BLaER1 treated with 17β-estradiol and CSF1 and Interleukin-3, amounts not matched to agents 10 nM and 100 nM (cell line): ENCODE results near the gene PLXNB2.

ENCODE experiments used
- H3K27ac ChIP-seq, 11 experiments: shearing (Covaris generic); formaldehyde crosslinking; 2 replicates each; pipeline ENCODE4 v1.8.1; 2022
- H3K27me3 ChIP-seq, 11 experiments: shearing (Covaris generic); formaldehyde crosslinking; 2 replicates each; pipeline ENCODE4 v1.8.1; 2022
- H3K36me3 ChIP-seq, 11 experiments: shearing (Covaris generic); formaldehyde crosslinking; 2 replicates each; pipeline ENCODE4 v1.8.1; 2022
- H3K4me1 ChIP-seq, 10 experiments: shearing (Covaris generic); formaldehyde crosslinking; 2 replicates each; pipeline ENCODE4 v1.8.1; 2022
- H3K4me2 ChIP-seq, 11 experiments: shearing (Covaris generic); formaldehyde crosslinking; 2 replicates each; pipeline ENCODE4 v1.8.1; 2022
- H3K4me3 ChIP-seq, 10 experiments: shearing (Covaris generic); formaldehyde crosslinking; 2 replicates each; pipeline ENCODE4 v1.8.1; 2022
- H3K9ac ChIP-seq, 11 experiments: shearing (Covaris generic); formaldehyde crosslinking; 2 replicates each; pipeline ENCODE4 v1.8.1; 2022
- H3K9me3 ChIP-seq, 11 experiments: shearing (Covaris generic); formaldehyde crosslinking; replicated peaks in 1 of 11; 2 replicates each; pipeline ENCODE4 v1.8.1; 2022
- H4K20me1 ChIP-seq, 11 experiments: shearing (Covaris generic); formaldehyde crosslinking; 2 replicates each; pipeline ENCODE4 v1.8.1; 2022
- Cebpa-rat ChIP-seq, 11 experiments: shearing (Covaris generic); IDR thresholded peaks; 2 replicates each; pipeline ENCODE4 v1.8.1; 2022

PLXNB2 gene

DNA sequence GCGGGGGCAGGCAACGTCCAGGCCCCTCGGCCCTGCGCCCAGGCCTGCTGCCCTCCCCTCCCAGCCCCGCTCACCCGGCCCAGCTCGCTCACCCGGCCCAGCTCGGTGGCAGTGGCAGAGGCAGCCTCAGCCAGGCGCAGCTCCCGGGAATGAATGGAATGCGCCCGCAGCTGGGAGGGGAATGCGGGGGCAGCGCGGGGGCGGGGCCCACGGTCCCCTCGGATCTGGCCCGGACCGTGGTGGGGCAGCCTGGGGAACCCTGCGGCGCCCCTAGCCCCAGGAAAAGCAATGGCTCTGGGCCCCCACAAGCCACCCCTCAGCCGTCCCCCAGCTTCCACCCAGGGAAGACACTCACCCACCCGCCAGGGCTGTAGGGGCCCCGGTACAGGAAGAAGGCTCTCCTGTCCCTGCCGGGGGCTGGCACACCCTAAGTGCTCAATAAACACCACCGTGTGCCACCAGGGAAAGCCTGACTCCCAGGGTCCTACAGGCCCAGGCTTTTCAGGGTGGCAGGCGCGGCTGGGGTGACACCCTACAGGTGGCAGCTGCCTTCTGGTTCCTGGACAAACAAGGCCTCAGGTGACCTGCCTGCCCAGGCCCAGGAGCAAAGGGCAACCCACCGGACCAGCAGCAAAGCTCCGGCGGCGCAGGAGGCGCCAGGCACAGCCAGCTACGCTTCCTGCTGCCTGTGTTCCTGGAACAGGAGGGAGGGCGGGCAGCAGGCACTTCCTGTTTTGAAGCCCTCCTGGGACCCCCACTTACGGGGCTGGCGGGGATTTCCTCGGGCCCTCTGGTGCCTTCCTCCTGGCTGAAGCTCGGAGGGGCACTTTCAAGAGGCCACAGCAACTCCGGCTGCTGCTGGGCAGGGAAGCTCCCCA is 13.8 kb downstream of the PLXNB2 start:
- H3K27ac ChIP-seq = peak overlapping the region in 10 of 11 experiments; percentile 29 to 78 (median 73); a peak in 19 of 22 replicates
- H3K9me3 ChIP-seq = no peaks in the 10 kb centered on the region
- H3K36me3 ChIP-seq = peaks cover 24 to 44% (median 31%) of the 10 kb centered on the region in 11 experiments
- no peaks in the 10 kb centered on the region for H3K27me3 ChIP-seq
- no peak for TF ChIP-seq Cebpa-rat (IDR thresholded peaks at IDR 0.05)
- peak overlapping the region; percentile 96 to 100 (median 99) for H3K4me2 ChIP-seq
- H4K20me1 ChIP-seq = peaks cover 100% of the 10 kb centered on the region in 11 experiments
- H3K9ac ChIP-seq = peak overlapping the region; percentile 56 to 76 (median 69); a peak in 21 of 22 replicates
- H3K4me3 ChIP-seq = peak overlapping the region; percentile 8 to 65 (median 50)
- peaks cover 73 to 86% (median 83%) of the 10 kb centered on the region in 10 experiments for H3K4me1 ChIP-seq

DNA sequence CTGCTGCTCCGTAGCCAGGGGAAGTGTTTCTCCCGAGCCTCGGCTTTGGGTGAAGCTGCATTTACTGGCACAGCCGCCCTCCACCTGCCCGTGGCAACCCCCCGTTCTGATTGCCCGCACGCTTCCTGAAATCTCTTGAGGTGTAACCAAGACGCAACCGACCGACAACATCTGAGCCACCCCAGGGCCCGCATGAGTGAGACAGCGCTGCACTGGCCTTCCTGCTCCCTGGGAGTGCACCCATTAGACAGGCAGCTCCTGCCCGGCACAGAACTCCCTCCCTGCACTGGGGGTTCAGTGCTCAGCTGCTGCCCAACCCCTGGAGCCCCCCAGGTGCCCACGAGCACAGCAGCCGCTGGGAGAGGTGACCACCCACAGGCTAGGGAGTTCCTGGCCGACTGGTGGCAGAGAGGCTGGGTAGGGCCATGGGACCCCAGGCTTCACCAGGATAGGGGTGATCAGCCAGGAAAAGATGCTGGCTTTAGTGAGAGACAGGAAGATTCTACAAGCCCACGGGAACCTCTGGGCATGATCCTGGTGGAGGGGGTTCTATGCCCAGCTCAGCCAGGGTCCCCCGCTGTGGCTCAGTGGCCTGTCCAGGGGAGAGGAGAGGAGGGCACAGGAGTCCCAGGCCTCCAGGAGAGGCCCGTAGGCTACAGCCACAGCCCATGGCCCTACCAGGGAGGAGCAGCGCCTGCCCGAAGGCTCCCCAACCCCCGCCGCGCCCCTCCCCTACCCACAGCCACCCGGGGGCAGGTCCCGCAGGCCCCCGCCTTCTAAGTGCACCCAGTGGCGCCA is 14.6 kb downstream of the PLXNB2 start:
- no peaks in the 10 kb centered on the region for H3K27me3 ChIP-seq
- peak overlapping the region; percentile 96 to 100 (median 99) for H3K4me2 ChIP-seq
- peaks cover 33 to 49% (median 39%) of the 10 kb centered on the region in 11 experiments for H3K36me3 ChIP-seq
- H3K4me1 ChIP-seq = peaks cover 64 to 77% (median 74%) of the 10 kb centered on the region in 10 experiments
- H3K4me3 ChIP-seq = peak overlapping the region; percentile 1 to 65 (median 50); a peak in 17 of 20 replicates
- H3K27ac ChIP-seq = peak overlapping the region in 9 of 11 experiments; percentile 53 to 78 (median 73); a peak in 19 of 22 replicates
- no peaks in the 10 kb centered on the region for H3K9me3 ChIP-seq
- peak overlapping the region; percentile 56 to 76 (median 69); a peak in 21 of 22 replicates for H3K9ac ChIP-seq
- peaks cover 100% of the 10 kb centered on the region in 11 experiments for H4K20me1 ChIP-seq
- no peak for TF ChIP-seq Cebpa-rat (IDR thresholded peaks at IDR 0.05)

GRCh38 chr22:50289942-50290630 is 17.4 kb downstream of the PLXNB2 start:
- TF ChIP-seq Cebpa-rat (IDR thresholded peaks at IDR 0.05) = no peak
- Histone ChIP-seq H3K9ac (peak overlapping the region in 1 of 11 experiments; percentile 33; a peak in 1 of 22 replicates), H3K9me3 (no peaks in the 10 kb centered on the region), H3K36me3 (peaks cover 56 to 69% (median 63%) of the 10 kb centered on the region in 11 experiments), H3K4me1 (peaks cover 37 to 50% (median 47%) of the 10 kb centered on the region in 10 experiments), H3K27me3 (no peaks in the 10 kb centered on the region), H3K4me3 (no peak overlapping the region), H4K20me1 (peaks cover 95 to 100% (median 96%) of the 10 kb centered on the region in 11 experiments), H3K4me2 (no peak overlapping the region), H3K27ac (peak overlapping the region in 4 of 11 experiments; percentile 25 to 78 (median 77); a peak in 2 of 22 replicates)

DNA sequence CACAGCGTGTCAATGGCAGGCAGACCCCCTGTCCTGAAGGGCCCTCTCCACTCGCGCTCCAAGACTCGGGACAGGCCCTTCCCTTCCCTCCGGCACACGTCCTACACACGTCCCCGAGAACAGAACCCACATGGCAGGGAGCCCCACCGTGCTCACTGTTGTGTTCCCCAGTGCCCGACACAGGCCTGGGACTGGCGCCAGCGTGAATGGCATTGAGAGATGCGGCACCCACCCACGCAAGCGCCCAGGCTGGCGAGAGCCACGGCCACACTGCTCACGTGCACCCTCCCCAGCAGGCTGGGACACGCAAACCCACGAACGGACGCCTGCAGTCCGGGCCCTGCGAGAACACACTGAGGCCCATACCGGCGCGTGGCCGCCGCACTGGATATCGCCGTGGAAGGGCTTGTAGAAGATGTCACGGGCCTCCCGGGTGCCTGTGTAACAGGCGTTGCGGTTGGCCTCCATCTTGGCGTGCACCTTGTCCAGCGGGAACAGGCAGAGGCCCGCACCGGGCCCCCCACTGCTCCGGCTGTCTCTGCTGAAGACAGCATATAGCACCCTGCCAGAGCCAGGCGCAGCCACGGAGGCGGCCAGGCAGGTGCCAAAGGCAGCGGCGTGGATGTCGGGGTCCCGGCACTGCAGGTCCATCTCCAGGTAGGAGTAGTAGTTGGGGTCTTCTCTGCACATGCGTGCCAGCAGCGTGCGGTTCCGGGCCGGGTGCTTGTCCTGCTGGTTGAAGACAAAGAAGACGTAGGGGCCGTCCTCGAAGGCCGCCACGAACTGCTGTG is 18.1 kb downstream of the PLXNB2 start:
- H3K4me1 ChIP-seq = peaks cover 30 to 42% (median 40%) of the 10 kb centered on the region in 10 experiments
- H3K4me2 ChIP-seq = no peak overlapping the region
- no peak overlapping the region for H3K4me3 ChIP-seq
- H4K20me1 ChIP-seq = peaks cover 94 to 100% (median 96%) of the 10 kb centered on the region in 11 experiments
- no peaks in the 10 kb centered on the region for H3K9me3 ChIP-seq
- H3K36me3 ChIP-seq = peaks cover 63 to 73% (median 69%) of the 10 kb centered on the region in 11 experiments
- H3K27me3 ChIP-seq = no peaks in the 10 kb centered on the region
- H3K9ac ChIP-seq = peak overlapping the region in 1 of 11 experiments; percentile 42; a peak in 1 of 22 replicates
- peak overlapping the region in 1 of 11 experiments; percentile 28; a peak in 2 of 22 replicates for H3K27ac ChIP-seq
- TF ChIP-seq Cebpa-rat (IDR thresholded peaks at IDR 0.05) = no peak

- Histone ChIP-seq H3K9me3 (no peaks in the 10 kb centered on the region), H3K4me3 (no peak overlapping the region), H3K9ac (0 out of 22 replicates have a peak overlapping the region, but pooled peaks of 1 of the 11 experiments have one; percentile 31), H3K4me1 (peaks cover 13 to 26% (median 23%) of the 10 kb centered on the region in 10 experiments), H3K4me2 (no peak overlapping the region), H3K27me3 (no peaks in the 10 kb centered on the region), H4K20me1 (peaks cover 80 to 98% (median 87%) of the 10 kb centered on the region in 11 experiments), H3K36me3 (peaks cover 76 to 87% (median 82%) of the 10 kb centered on the region in 11 experiments), H3K27ac (peak overlapping the region in 1 of 11 experiments; percentile 28; a peak in 2 of 22 replicates)
- TF ChIP-seq Cebpa-rat (IDR thresholded peaks at IDR 0.05) = no peak
Observed at GRCh38 chr22:50287731-50288130, 19.7 kb downstream of the PLXNB2 start.

- H3K36me3 ChIP-seq = peaks cover 85 to 95% (median 91%) of the 10 kb centered on the region in 11 experiments
- no peak overlapping the region for H3K4me3 ChIP-seq
- H3K27me3 ChIP-seq = no peaks in the 10 kb centered on the region
- H3K27ac ChIP-seq = no peak overlapping the region
- no peak overlapping the region for H3K4me2 ChIP-seq
- no peak overlapping the region for H3K9ac ChIP-seq
- no peaks in the 10 kb centered on the region for H3K9me3 ChIP-seq
- peaks cover 71 to 98% (median 85%) of the 10 kb centered on the region in 11 experiments for H4K20me1 ChIP-seq
- TF ChIP-seq Cebpa-rat (IDR thresholded peaks at IDR 0.05) = no peak
- H3K4me1 ChIP-seq = peaks cover 4 to 17% (median 14%) of the 10 kb centered on the region in 10 experiments
Observed at GRCh38 chr22:50286701-50287318, 20.6 kb downstream of the PLXNB2 start.

GRCh38 chr22:50286275-50286674 is 21.2 kb downstream of the PLXNB2 start:
- H4K20me1 ChIP-seq = peaks cover 66 to 98% (median 85%) of the 10 kb centered on the region in 11 experiments
- no peak overlapping the region for H3K27ac ChIP-seq
- H3K36me3 ChIP-seq = peaks cover 87 to 95% (median 92%) of the 10 kb centered on the region in 11 experiments
- H3K4me2 ChIP-seq = no peak overlapping the region
- H3K9me3 ChIP-seq = no peaks in the 10 kb centered on the region
- H3K4me3 ChIP-seq = no peak overlapping the region
- TF ChIP-seq Cebpa-rat (IDR thresholded peaks at IDR 0.05) = no peak
- no peak overlapping the region for H3K9ac ChIP-seq
- H3K27me3 ChIP-seq = no peaks in the 10 kb centered on the region
- H3K4me1 ChIP-seq = peaks cover 0 to 11% (median 9%) of the 10 kb centered on the region in 10 experiments; a peak in 17 of 20 replicates
